Vagina (tissue), 2 donors: ENCODE data around the gene SAFB2.

Experiments
- CTCF ChIP-seq, 3 experiments: fragments of 450-650 bp in 2 of 3; fragments of 200-600 bp in 1 of 3; sonication (generic) in 1 of 3; IDR thresholded peaks; one replicate each; pipeline ENCODE4 v1.5.1; 2017 to 2019; ENCODE audit warnings: antibody characterized with exemption in 3 of 3, mild to moderate bottlenecking in 2 of 3, moderate library complexity in 2 of 3
- POLR2AphosphoS5 ChIP-seq, 2 donors: sonication (generic); formaldehyde crosslinking; IDR thresholded peaks; one replicate each; pipeline ENCODE4 v1.9.0; 2017; ENCODE audit warnings: antibody characterized with exemption in 2 of 2, mild to moderate bottlenecking in 2 of 2, low read depth in 1 of 2; ENCODE audit not compliant: insufficient read depth in 1 of 2

- TF ChIP-seq POLR2AphosphoS5 (IDR thresholded peaks at IDR 0.05; ENCODE audit: insufficient read depth in 1 of 2, low read depth in 1 of 2) = no peak
- TF ChIP-seq CTCF (IDR thresholded peaks at IDR 0.05) = no peak
These were observed 2.6 kb downstream of the SAFB2 start for GRCh38 chr19:5619946-5620345.
